ENCODE results near the gene MPHOSPH9.
"Not testable (repeated sequence)": the region's sequence is repeated elsewhere in the genome, so short reads cannot be mapped to it uniquely, and the experiment has no call there.

The MPHOSPH9 gene

DNA sequence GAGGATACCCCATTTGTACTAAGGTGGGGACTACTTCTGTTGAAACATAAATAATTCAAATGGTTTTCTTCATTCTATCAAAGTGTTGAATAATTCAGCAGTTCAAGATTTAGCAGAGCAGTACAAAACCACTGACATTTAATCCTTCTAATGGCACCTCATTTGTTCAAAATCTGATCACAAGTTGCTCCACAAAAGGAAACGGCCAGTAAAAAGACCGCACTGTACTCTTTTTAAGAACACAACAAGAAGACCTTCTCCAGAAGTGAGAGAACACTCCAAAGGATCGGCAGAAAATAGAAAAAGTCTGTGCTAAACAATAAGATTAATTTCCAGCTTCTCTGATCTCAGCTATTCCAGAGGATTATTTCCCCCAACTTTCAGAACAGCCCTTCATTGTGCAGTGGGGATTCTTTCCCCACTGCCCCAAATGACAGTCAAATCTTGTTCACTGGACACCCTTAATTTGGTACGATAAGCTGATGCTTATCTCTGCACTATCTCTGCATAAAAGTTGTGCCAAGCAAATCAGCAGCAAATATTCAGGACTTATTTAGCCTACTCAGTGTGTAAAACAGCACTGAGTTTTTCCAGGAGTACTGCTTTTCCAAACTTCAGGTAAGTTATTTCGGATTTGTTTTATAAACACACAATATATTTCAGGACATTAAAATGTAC is 5.2 kb downstream of the MPHOSPH9 start:
- H3K4me3 ChIP-seq (ENCODE audit: low read depth, low read length) = no peak overlapping the region
- no peak for DNase-seq (ENCODE audit: low read depth)
- TF ChIP-seq, protein P1, sequence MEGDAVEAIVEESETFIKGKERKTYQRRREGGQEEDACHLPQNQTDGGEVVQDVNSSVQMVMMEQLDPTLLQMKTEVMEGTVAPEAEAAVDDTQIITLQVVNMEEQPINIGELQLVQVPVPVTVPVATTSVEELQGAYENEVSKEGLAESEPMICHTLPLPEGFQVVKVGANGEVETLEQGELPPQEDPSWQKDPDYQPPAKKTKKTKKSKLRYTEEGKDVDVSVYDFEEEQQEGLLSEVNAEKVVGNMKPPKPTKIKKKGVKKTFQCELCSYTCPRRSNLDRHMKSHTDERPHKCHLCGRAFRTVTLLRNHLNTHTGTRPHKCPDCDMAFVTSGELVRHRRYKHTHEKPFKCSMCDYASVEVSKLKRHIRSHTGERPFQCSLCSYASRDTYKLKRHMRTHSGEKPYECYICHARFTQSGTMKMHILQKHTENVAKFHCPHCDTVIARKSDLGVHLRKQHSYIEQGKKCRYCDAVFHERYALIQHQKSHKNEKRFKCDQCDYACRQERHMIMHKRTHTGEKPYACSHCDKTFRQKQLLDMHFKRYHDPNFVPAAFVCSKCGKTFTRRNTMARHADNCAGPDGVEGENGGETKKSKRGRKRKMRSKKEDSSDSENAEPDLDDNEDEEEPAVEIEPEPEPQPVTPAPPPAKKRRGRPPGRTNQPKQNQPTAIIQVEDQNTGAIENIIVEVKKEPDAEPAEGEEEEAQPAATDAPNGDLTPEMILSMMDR (IDR thresholded peaks at IDR 0.05; ENCODE audit: low read depth, low read length, missing control alignments) = no peak

DNA sequence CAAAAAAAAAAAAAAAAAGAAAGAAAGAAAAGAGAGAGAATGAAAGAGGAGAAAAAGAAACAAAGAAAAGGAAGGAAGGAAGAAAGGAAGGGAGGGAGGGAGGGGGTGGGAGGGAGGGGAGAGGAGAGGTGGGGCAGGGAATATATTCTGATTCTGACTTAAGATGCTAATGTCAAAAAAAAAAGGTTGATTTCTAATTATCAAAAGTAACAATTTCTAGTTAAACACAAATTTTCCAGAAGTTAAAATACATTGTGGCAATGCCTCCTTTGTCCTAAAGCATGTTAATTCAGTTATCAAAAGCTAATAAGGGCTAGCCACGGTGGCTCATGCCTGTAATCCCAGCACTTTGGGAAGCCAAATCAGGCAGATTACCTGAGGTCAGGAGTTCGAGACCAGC is 7.5 kb downstream of the MPHOSPH9 start:
- no peak overlapping the region for H3K4me3 ChIP-seq (ENCODE audit: low read depth, low read length)
- no peak for DNase-seq (ENCODE audit: low read depth)
- TF ChIP-seq, protein P1 (IDR thresholded peaks at IDR 0.05; ENCODE audit: low read depth, low read length, missing control alignments) = no peak

DNA sequence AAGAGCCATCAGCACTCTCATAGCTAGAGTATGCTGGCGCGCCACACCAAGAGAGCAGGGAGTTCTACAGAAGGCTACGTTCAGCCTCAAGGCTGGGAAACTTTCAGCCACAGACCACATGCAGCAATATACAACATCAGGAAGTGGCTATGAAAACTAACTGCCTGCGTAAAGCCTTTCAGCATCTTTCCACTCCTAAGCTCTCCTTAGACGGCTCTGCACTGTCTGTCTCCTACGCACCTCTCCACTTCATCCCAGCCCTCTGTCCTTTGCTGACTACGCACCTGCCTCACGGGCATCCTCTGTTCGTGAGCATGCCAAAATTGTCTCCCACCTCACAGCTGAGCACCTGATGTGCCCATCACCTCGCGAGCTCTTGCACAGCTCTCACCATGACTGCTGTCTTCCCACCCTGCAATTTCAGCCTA is 9.7 kb downstream of the MPHOSPH9 start:
- no peak for DNase-seq (ENCODE audit: low read depth)
- TF ChIP-seq, protein P1 (IDR thresholded peaks at IDR 0.05; ENCODE audit: low read depth, low read length, missing control alignments) = no peak
- no peak overlapping the region for H3K4me3 ChIP-seq (ENCODE audit: low read depth, low read length)

DNA sequence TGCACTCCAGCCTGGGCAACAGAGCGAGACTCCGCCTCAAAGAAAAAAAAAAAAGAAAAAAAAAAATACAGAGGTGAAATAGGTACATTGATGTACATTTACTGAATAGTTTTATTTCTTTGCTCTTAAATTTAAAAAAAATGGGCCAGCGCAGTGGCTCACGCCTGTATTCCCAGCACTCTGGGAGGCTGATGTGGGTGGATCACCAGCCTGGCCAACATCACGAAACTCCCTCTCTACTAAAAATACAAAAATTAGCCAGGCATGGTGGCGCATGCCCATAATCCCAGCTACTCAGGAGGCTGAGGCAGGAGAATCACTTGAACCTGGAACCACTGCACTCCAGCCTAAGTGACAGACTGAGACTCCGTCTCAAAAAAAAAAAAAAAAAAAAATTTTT is 25.1 kb downstream of the MPHOSPH9 start:
- not testable (repeated sequence) for H3K4me3 ChIP-seq (ENCODE audit: low read depth, low read length); DNase-seq (ENCODE audit: low read depth)

DNA sequence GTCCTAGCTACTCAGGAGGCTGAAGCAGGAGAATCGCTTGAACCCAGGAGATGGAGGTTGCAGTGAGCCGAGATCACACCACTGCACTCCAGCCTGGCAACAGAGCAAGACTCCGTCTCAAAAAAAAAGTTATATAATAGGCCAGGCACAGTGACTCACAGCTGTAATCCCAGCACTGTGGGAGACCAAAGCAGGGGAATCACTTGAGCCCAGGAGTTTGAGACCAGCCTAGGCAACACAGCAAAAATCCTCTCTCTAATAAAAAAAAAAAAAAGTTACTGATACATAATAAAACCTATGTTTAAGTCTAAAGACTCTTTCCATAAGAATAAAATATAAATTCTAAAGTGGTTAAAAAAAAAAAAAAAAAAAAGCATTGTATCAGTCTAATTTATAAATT is 26.1 kb downstream of the MPHOSPH9 start:
- not testable (repeated sequence) for DNase-seq (ENCODE audit: low read depth)

DNA sequence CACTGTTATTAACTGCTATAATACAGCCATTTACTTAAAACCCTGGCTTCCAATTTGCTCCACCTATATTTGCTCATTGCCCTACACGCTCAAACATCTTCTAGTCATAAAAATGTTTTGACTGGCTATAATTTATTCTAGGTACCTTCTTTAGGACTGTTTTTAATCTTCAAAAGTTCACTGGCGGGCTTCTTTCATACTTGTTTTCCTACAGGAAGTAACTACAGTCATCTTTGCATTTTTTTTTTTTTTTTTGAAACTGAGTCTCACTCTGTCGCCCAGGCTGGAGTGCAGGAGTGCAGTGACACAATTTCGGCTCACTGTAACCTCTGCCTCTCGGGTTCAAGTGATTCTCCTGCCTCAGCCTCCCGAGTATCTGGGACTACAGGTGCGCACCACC is 32.5 kb downstream of the MPHOSPH9 start:
- TF ChIP-seq, protein P1 (IDR thresholded peaks at IDR 0.05; ENCODE audit: low read depth, low read length, missing control alignments) = no peak
- no peak overlapping the region for H3K4me3 ChIP-seq (ENCODE audit: low read depth, low read length)
- no peak for DNase-seq (ENCODE audit: low read depth)

More for the DNA sequence above, 26.1 kb downstream of the MPHOSPH9 start:
- not testable (repeated sequence) for H3K4me3 ChIP-seq (ENCODE audit: low read depth, low read length)

DNA sequence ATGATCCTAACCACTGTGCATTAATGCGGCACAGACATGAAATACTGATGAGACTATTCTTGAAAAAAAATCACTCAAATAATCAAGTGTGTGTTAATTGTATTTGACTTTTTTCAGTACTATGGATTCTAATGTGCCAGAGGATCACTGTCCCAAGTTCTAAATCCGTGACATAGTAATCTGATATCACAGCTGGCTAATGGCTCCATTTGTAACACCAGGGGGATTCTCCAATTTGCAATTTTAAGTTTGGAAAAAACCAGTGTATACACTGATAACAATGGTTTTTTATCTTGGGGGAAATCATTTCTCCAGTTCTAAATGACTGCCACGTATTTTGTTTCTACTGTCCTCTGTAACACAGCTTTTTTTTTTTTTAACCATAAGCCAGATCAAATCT is 33.0 kb downstream of the MPHOSPH9 start:
- no peak overlapping the region for H3K4me3 ChIP-seq (ENCODE audit: low read depth, low read length)
- no peak for DNase-seq (ENCODE audit: low read depth)
- TF ChIP-seq, protein P1 (IDR thresholded peaks at IDR 0.05; ENCODE audit: low read depth, low read length, missing control alignments) = no peak

DNA sequence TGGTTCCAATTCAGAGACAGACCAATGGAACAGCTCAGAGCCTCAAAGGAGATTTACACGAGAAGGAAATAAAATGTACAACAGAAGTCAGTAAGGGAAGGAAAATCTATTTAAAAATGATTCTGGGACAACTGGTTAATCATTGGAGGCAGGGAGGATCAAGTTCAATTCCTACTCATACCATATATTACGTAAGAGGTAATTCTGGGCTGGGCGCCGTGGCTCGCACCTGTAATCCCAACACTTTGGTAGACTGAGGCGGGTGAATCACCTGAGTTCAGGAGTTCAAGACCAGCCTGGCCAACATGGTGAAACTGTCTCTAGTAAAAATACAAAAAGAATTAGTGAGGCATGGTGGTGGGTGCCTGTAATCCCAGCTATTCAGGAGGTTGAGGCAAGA is 45.3 kb downstream of the MPHOSPH9 start:
- no peak for DNase-seq (ENCODE audit: low read depth)
- TF ChIP-seq, protein P1 (IDR thresholded peaks at IDR 0.05; ENCODE audit: low read depth, low read length, missing control alignments) = no peak

More for the DNA sequence above, 45.3 kb downstream of the MPHOSPH9 start:
- no peak overlapping the region for H3K4me3 ChIP-seq (ENCODE audit: low read depth, low read length)

Data from GM12864 (cell line).